Body of pancreas (tissue), 4 donors: ENCODE results near the gene IFIH1. TPM values are rescaled to one million over a fixed set of nuclear protein-coding genes. Genes with fewer than 3 reads are reported as not detected.

ENCODE experiments used
- ATAC-seq: fragments of 150-250 bp; one replicate; pipeline ENCODE4 v1.9.1; 2016
- DNase-seq, 4 donors: peaks; one replicate each; pipeline ENCODE4 v3.0.0-alpha.2; 2019
- H3K27ac ChIP-seq, 4 donors: fragments of 200-600 bp; sonication (generic); 1 replicate in 3 of 4; 2 replicates in 1 of 4; pipeline versions ENCODE4 v1.5.1 to v1.6.1; 2016 to 2019; ENCODE audit warnings: mild to moderate bottlenecking in 1 of 4, mixed read lengths in 1 of 4, moderate library complexity in 1 of 4
- H3K27me3 ChIP-seq, 2 donors: fragments of 200-600 bp; sonication (generic); one replicate each; pipeline ENCODE4 v1.6.0; 2016; ENCODE audit warnings: mild to moderate bottlenecking in 1 of 2
- H3K36me3 ChIP-seq, 2 donors: fragments of 200-600 bp; sonication (generic); replicated peaks in 1 of 2; 2 replicates each; pipeline ENCODE4 v1.5.1; 2016; ENCODE audit warnings: low read depth in 2 of 2; ENCODE audit not compliant: insufficient read depth in 1 of 2
- H3K4me1 ChIP-seq: fragments of 200-600 bp; sonication (generic); one replicate; pipeline ENCODE4 v1.6.0; 2016
- H3K4me3 ChIP-seq, 2 donors: fragments of 200-600 bp; sonication (generic); 1 replicate in 1 of 2; 2 replicates in 1 of 2; pipeline ENCODE4 v1.5.1; 2016 to 2019
- H3K9me3 ChIP-seq, 3 donors: fragments of 200-600 bp; sonication (generic); 1 replicate in 2 of 3; 2 replicates in 1 of 3; pipeline ENCODE4 v1.5.1; 2016
- POLR2A ChIP-seq, 3 donors: fragments of 450-650 bp; IDR thresholded peaks; one replicate each; pipeline ENCODE4 v1.6.1; 2016; ENCODE audit warnings: antibody characterized with exemption in 3 of 3, mild to moderate bottlenecking in 2 of 3
- WGBS, 2 donors: methylation state at CpG; one replicate each; pipeline ENCODE4 v1.1.5; 2017; 5-methylcytosine and 5-hydroxymethylcytosine counted together
- intact Hi-C: fragments of 100-400 bp; cut with DNase I; formaldehyde crosslinking; loops from one replicate; pipeline ENCODE4 v1.15.1; 2023
- total RNA-seq, 2 donors: library from RNA; depleted of rRNA; stranded (reverse); fragments of >200 nt; gene quantifications; one replicate each; pipeline ENCODE4 v1.1.0, GENCODE V29; 2016
- TF ChIP-seq, protein P1 (sequence below), 7 experiments: fragments of 450-650 bp in 4 of 7; fragments of 200-600 bp in 3 of 7; sonication (generic) in 3 of 7; IDR thresholded peaks; one replicate each; pipeline ENCODE4 v1.5.1; 2016 to 2019; ENCODE audit warnings: antibody characterized with exemption in 7 of 7

IFIH1 gene
- total RNA-seq, 2 donors from 2014 or later: 12.5 to 13.2 TPM

DNA sequence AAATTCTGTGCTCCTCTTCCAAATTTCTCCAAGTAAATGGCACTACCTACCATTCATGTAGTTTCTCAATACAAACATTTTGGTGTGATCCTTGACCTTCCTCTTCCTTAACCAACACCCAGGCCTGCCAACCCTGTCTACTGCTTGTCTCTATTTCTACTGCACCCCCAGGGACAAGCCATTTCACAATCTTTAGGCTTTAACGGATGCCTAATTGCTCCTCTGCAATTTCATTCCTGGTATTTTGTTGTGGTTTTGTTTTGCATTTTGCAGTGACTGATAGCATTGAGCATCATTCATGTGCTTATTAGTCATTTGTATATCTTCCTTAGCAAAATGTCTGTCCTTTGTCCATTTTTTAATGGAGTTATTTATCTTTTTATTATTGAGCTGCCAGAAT, 85.3 kb downstream of the IFIH1 start:
- TF ChIP-seq, protein P1, sequence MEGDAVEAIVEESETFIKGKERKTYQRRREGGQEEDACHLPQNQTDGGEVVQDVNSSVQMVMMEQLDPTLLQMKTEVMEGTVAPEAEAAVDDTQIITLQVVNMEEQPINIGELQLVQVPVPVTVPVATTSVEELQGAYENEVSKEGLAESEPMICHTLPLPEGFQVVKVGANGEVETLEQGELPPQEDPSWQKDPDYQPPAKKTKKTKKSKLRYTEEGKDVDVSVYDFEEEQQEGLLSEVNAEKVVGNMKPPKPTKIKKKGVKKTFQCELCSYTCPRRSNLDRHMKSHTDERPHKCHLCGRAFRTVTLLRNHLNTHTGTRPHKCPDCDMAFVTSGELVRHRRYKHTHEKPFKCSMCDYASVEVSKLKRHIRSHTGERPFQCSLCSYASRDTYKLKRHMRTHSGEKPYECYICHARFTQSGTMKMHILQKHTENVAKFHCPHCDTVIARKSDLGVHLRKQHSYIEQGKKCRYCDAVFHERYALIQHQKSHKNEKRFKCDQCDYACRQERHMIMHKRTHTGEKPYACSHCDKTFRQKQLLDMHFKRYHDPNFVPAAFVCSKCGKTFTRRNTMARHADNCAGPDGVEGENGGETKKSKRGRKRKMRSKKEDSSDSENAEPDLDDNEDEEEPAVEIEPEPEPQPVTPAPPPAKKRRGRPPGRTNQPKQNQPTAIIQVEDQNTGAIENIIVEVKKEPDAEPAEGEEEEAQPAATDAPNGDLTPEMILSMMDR (IDR thresholded peaks at IDR 0.05): no peak
- no peak for TF ChIP-seq POLR2A (IDR thresholded peaks at IDR 0.05)
- no peaks in the 10 kb centered on the region for H3K36me3 ChIP-seq
- H3K4me1 ChIP-seq: no peaks in the 10 kb centered on the region
- no peak for DNase-seq
- intact Hi-C loops: no loop called here
- no peak overlapping the region for H3K27ac ChIP-seq
- H3K27me3 ChIP-seq: no peaks in the 10 kb centered on the region
- WGBS, 2 donors: 71 to 78% methylated on average over 1 of the region's 1 CpG
- ATAC-seq: no peak
- no peak overlapping the region for H3K4me3 ChIP-seq
- no peaks in the 10 kb centered on the region for H3K9me3 ChIP-seq

DNA sequence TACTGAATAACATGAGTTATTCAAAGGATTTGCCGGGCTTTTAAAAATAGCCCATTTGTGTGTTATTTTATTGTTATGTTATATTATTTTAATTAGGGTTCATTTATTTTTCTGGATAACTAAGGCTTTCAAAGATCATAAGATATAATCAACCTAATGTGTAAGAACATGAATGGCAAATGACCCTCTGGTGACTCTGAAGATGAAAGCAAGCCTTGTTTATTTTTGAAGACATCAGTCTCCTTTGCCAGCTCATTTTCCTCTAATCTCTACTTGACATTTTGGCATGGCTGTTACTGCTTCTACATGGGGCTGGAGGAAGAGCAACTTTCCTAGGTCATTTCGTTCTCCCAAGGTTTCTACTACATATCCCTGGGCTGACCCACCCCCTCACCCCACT, 85.8 kb downstream of the IFIH1 start:
- WGBS, 2 donors: 70 to 74% methylated on average over 2 of the region's 2 CpGs
- DNase-seq (no peak), ATAC-seq (no peak)
- Histone ChIP-seq H3K36me3 (no peaks in the 10 kb centered on the region), H3K9me3 (no peaks in the 10 kb centered on the region), H3K27ac (no peak overlapping the region), H3K4me3 (no peak overlapping the region), H3K27me3 (no peaks in the 10 kb centered on the region), H3K4me1 (no peaks in the 10 kb centered on the region)
- TF ChIP-seq POLR2A (IDR thresholded peaks at IDR 0.05): no peak
- TF ChIP-seq, protein P1 (IDR thresholded peaks at IDR 0.05): no peak
- intact Hi-C loops: no loop called here

DNA sequence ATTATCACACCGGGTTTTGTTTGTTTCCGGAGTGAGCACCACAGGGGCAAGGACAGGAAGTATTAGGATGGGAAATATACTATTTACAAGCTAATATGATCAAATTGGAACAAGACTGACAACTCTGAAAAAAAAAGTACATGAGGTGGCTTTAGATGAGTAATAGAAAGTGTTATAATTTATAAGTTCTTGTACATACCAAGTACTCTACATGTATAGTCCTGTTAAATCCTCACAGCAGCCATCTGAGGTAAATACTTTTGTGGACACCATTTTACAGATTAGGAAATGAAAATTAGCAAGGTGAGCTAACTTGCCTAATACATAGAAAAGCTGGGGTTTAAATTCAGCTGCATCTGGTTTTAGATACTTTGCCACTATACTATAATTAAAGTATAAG, 86.5 kb downstream of the IFIH1 start:
- WGBS, 2 donors: 41 to 66% methylated on average over 2 of the region's 2 CpGs
- intact Hi-C loops: no loop called here
- Histone ChIP-seq H3K4me3 (no peak overlapping the region), H3K27me3 (no peaks in the 10 kb centered on the region), H3K4me1 (no peaks in the 10 kb centered on the region), H3K36me3 (no peaks in the 10 kb centered on the region), H3K9me3 (no peaks in the 10 kb centered on the region), H3K27ac (no peak overlapping the region)
- no peak for DNase-seq
- TF ChIP-seq, protein P1 (IDR thresholded peaks at IDR 0.05): no peak
- no peak for TF ChIP-seq POLR2A (IDR thresholded peaks at IDR 0.05)
- no peak for ATAC-seq

DNA sequence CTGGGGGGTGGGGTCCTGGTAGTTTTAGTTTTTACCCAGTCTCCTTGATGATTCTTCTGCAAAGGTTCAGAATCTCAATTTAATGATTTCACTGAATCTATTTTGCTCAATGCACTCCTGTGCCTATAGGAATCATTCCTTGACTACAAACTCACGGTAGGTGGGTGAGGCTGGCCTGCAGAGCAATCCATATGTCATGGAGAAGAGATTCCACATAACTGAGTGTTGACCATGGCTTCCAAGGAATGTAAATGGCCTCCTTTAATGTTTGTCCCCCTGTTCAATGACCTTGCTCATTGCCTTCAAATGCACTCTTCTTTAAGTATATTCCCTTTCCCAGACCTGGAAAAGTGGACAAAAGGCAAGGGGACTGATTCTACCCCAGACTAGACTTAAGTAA, 87.7 kb downstream of the IFIH1 start:
- no peaks in the 10 kb centered on the region for H3K9me3 ChIP-seq
- no peaks in the 10 kb centered on the region for H3K27me3 ChIP-seq
- H3K4me1 ChIP-seq: no peaks in the 10 kb centered on the region
- DNase-seq (no peak), ATAC-seq (no peak)
- no peak overlapping the region for H3K27ac ChIP-seq
- TF ChIP-seq, protein P1 (IDR thresholded peaks at IDR 0.05): no peak
- TF ChIP-seq POLR2A (IDR thresholded peaks at IDR 0.05): no peak
- WGBS, 2 donors: 55 to 78% methylated on average over 1 of the region's 1 CpG
- no peak overlapping the region for H3K4me3 ChIP-seq
- intact Hi-C loops: no loop called here
- no peaks in the 10 kb centered on the region for H3K36me3 ChIP-seq

- H3K27me3 ChIP-seq: no peaks in the 10 kb centered on the region
- H3K27ac ChIP-seq: no peak overlapping the region
- intact Hi-C loops: no loop called here
- TF ChIP-seq, protein P1 (IDR thresholded peaks at IDR 0.05): no peak
- no peak for TF ChIP-seq POLR2A (IDR thresholded peaks at IDR 0.05)
- H3K4me1 ChIP-seq: no peaks in the 10 kb centered on the region
- DNase-seq: no peak
- ATAC-seq: no peak
- H3K4me3 ChIP-seq: no peak overlapping the region
- no peaks in the 10 kb centered on the region for H3K9me3 ChIP-seq
- H3K36me3 ChIP-seq: no peaks in the 10 kb centered on the region
Observed at GRCh38 chr2:162226836-162227235, 91.6 kb downstream of the IFIH1 start.
